ENCODE data around the gene NELFE.

NELFE gene

DNA sequence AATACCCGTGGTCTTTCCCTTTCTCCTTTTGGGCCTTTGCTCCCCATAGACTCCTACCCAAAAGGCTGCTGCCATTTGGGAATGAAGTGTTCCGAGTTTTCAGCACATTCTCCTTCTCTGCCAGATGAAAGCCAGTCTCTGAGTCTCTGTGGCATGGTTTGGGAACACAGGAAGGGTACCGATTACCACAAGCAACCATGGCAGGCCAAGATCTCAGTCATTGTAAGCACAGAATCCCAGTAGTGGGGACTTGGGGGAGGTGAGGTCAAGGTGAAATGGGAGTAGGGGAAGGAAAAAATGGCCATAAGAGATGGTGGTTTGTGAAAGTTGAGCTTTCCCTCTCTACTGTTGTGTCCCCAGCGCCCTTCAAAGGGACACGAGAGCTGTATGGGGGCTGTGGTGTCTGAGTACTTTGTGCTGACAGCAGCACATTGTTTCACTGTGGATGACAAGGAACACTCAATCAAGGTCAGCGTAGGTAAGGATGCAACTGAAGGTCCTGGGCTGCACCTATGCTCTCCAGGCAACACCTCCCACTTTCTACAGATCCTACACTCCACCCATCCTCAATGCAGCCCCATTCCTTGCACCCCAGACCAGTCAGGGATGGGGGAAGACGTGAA lies 8.7 kb downstream of the NELFE start:
- H3K36me3 ChIP-seq (ENCODE audit: control insufficient read depth, insufficient read depth, low read length) = peaks cover 26% of the 10 kb centered on the region
- no peaks in the 10 kb centered on the region for H3K4me1 ChIP-seq (ENCODE audit: control insufficient read depth, insufficient read depth, low read length)
- no peak overlapping the region for H3K27ac ChIP-seq (ENCODE audit: low read length)
- H3K4me3 ChIP-seq (ENCODE audit: low read length) = no peak overlapping the region
- no peaks in the 10 kb centered on the region for H3K9me3 ChIP-seq (ENCODE audit: control insufficient read depth, insufficient read depth, low read length)
- DNase-seq (ENCODE audit: low read depth, low spot score) = no peak
- H3K27me3 ChIP-seq (ENCODE audit: control insufficient read depth, insufficient read depth, low read length) = no peaks in the 10 kb centered on the region
- WGBS (ENCODE audit: insufficient coverage, insufficient read length) = no CpG with 5 or more reads among the region's 7 CpGs

DNA sequence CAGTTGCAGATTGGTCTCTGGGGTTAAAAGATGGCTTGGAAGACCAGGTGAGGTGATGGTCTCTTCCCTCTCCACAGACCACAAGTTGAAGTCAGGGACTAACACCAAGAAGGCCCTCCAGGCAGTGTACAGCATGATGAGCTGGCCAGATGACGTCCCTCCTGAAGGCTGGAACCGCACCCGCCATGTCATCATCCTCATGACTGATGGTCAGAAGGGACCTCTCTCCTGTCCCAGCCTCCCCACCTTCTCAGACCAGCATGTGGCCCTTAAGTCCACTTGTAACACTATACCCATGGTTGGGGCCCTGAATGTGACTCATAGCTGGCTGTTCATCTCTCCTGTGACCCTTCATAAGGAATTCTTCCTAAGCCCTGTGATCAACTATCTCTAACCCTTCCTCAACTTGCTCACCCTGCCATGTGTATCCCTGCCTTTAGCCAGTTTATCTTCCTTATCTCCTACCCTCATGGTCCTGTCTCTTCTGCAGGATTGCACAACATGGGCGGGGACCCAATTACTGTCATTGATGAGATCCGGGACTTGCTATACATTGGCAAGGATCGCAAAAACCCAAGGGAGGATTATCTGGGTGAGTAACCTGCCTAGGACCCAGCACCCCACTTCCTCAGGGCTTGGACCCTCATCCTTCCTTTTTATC lies 9.9 kb downstream of the NELFE start:
- WGBS (ENCODE audit: insufficient coverage, insufficient read length) = no CpG with 5 or more reads among the region's 6 CpGs
- Histone ChIP-seq H3K4me1 (ENCODE audit: control insufficient read depth, insufficient read depth, low read length) (no peaks in the 10 kb centered on the region), H3K4me3 (ENCODE audit: low read length) (no peak overlapping the region), H3K9me3 (ENCODE audit: control insufficient read depth, insufficient read depth, low read length) (no peaks in the 10 kb centered on the region), H3K36me3 (ENCODE audit: control insufficient read depth, insufficient read depth, low read length) (peaks cover 18% of the 10 kb centered on the region), H3K27ac (ENCODE audit: low read length) (no peak overlapping the region), H3K27me3 (ENCODE audit: control insufficient read depth, insufficient read depth, low read length) (no peaks in the 10 kb centered on the region)
- DNase-seq (ENCODE audit: low read depth, low spot score) = no peak

DNA sequence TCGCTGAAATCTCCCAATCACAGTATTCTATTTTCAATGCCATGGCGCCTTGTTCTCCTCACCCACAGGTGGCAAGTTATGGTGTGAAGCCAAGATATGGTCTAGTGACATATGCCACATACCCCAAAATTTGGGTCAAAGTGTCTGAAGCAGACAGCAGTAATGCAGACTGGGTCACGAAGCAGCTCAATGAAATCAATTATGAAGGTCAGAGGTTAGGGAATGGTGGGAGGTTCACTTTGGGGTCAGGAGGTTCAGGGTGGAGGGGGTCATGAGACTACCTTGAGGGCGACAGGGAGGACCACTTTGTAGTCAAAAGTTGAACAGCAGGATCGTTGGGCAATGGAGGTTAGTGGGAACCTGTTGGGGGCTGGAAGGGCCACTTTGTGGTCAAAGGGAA lies 10.5 kb downstream of the NELFE start:
- Histone ChIP-seq H3K4me1 (ENCODE audit: control insufficient read depth, insufficient read depth, low read length) (no peaks in the 10 kb centered on the region), H3K4me3 (ENCODE audit: low read length) (no peak overlapping the region), H3K27me3 (ENCODE audit: control insufficient read depth, insufficient read depth, low read length) (no peaks in the 10 kb centered on the region), H3K9me3 (ENCODE audit: control insufficient read depth, insufficient read depth, low read length) (no peaks in the 10 kb centered on the region), H3K27ac (ENCODE audit: low read length) (no peak overlapping the region), H3K36me3 (ENCODE audit: control insufficient read depth, insufficient read depth, low read length) (peaks cover 14% of the 10 kb centered on the region)
- DNase-seq (ENCODE audit: low read depth, low spot score) = no peak
- no CpG with 5 or more reads among the region's 5 CpGs for WGBS (ENCODE audit: insufficient coverage, insufficient read length)

DNA sequence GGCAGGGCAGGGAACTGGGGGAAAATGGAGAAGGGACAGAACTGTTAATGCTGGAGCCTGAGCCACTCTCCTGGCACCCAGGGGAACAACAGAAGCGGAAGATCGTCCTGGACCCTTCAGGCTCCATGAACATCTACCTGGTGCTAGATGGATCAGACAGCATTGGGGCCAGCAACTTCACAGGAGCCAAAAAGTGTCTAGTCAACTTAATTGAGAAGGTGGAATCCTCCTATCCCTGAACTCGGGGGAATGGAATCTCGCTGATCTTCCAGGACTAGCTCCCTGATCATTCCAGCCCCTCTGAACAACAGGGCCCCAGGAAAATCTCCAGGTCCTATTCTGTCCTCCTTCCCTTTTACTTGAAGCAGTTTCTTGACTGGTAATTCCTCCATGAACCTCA lies 10.9 kb downstream of the NELFE start:
- Histone ChIP-seq H3K4me3 (ENCODE audit: low read length) (no peak overlapping the region), H3K9me3 (ENCODE audit: control insufficient read depth, insufficient read depth, low read length) (no peaks in the 10 kb centered on the region), H3K27me3 (ENCODE audit: control insufficient read depth, insufficient read depth, low read length) (no peaks in the 10 kb centered on the region), H3K4me1 (ENCODE audit: control insufficient read depth, insufficient read depth, low read length) (no peaks in the 10 kb centered on the region), H3K27ac (ENCODE audit: low read length) (no peak overlapping the region), H3K36me3 (ENCODE audit: control insufficient read depth, insufficient read depth, low read length) (peaks cover 11% of the 10 kb centered on the region)
- no peak for DNase-seq (ENCODE audit: low read depth, low spot score)
- WGBS (ENCODE audit: insufficient coverage, insufficient read length) = no CpG with 5 or more reads among the region's 4 CpGs

DNA sequence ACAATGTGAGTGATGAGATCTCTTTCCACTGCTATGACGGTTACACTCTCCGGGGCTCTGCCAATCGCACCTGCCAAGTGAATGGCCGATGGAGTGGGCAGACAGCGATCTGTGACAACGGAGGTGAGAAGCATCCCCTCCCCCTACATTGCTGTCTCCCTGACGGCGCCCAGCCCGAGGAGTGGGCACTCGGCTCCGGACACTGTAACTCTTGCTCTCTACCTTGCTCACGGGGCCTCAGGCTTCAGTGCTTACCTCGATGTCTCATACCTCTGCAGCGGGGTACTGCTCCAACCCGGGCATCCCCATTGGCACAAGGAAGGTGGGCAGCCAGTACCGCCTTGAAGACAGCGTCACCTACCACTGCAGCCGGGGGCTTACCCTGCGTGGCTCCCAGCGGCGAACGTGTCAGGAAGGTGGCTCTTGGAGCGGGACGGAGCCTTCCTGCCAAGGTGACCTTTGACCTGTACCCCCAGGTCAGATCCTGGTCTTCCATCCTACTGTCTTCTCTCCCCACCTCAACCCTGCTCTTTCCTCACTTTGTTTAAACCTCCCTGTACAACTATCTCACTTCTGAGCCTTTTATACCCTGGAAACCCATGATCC lies 11.6 kb downstream of the NELFE start:
- Histone ChIP-seq H3K4me1 (ENCODE audit: control insufficient read depth, insufficient read depth, low read length) (no peaks in the 10 kb centered on the region), H3K36me3 (ENCODE audit: control insufficient read depth, insufficient read depth, low read length) (peaks cover 9% of the 10 kb centered on the region; the same call in 1 of the 2 replicates), H3K4me3 (ENCODE audit: low read length) (no peak overlapping the region), H3K9me3 (ENCODE audit: control insufficient read depth, insufficient read depth, low read length) (no peaks in the 10 kb centered on the region), H3K27ac (ENCODE audit: low read length) (no peak overlapping the region), H3K27me3 (ENCODE audit: control insufficient read depth, insufficient read depth, low read length) (no peaks in the 10 kb centered on the region)
- WGBS (ENCODE audit: insufficient coverage, insufficient read length) = no CpG with 5 or more reads among the region's 24 CpGs
- no peak for DNase-seq (ENCODE audit: low read depth, low spot score)

DNA sequence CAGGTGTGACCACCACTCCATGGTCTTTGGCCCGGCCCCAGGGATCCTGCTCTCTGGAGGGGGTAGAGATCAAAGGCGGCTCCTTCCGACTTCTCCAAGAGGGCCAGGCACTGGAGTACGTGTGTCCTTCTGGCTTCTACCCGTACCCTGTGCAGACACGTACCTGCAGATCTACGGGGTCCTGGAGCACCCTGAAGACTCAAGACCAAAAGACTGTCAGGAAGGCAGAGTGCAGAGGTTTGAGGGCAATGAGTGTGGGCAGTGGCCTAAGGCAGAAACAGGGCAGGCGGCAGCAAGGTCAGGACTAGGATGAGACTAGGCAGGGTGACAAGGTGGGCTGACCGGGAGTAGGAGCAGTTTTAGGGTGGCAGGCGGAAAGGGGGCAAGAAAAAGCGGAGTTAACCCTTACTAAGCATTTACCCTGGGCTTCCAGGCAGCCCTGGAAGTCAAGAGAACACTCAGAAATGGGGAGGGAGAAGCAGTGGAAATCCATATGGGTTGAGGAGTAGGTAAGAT lies 12.3 kb downstream of the NELFE start:
- WGBS (ENCODE audit: insufficient coverage, insufficient read length) = no CpG with 5 or more reads among the region's 11 CpGs
- peaks cover 3% of the 10 kb centered on the region; the same call in 1 of the 2 replicates for H3K36me3 ChIP-seq (ENCODE audit: control insufficient read depth, insufficient read depth, low read length)
- H3K4me3 ChIP-seq (ENCODE audit: low read length) = no peak overlapping the region
- DNase-seq (ENCODE audit: low read depth, low spot score) = no peak
- no peaks in the 10 kb centered on the region for H3K27me3 ChIP-seq (ENCODE audit: control insufficient read depth, insufficient read depth, low read length)
- no peaks in the 10 kb centered on the region for H3K4me1 ChIP-seq (ENCODE audit: control insufficient read depth, insufficient read depth, low read length)
- H3K27ac ChIP-seq (ENCODE audit: low read length) = no peak overlapping the region
- H3K9me3 ChIP-seq (ENCODE audit: control insufficient read depth, insufficient read depth, low read length) = no peaks in the 10 kb centered on the region

DNA sequence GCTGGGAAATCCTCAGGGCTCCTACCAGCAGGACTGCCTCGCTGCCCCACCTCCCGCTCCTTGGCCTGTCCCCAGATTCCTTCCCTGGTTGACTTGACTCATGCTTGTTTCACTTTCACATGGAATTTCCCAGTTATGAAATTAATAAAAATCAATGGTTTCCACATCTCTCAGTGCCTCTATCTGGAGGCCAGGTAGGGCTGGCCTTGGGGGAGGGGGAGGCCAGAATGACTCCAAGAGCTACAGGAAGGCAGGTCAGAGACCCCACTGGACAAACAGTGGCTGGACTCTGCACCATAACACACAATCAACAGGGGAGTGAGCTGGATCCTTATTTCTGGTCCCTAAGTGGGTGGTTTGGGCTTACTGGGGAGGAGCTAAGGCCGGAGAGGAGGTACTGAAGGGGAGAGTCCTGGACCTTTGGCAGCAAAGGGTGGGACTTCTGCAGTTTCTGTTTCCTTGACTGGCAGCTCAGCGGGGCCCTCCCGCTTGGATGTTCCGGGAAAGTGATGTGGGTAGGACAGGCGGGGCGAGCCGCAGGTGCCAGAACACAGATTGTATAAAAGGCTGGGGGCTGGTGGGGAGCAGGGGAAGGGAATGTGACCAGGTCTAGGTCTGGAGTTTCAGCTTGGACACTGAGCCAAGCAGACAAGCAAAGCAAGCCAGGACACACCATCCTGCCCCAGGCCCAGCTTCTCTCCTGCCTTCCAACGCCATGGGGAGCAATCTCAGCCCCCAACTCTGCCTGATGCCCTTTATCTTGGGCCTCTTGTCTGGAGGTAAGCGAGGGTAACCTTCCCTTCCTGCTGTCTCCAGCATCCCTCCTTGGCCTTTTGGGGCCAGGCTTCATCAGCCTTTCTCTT lies 13.0 kb downstream of the NELFE start, which contains the start of gene CFB:
Gene CFB, plus strand, starts transcription at position 589 of the 863 bp plus-strand sequence. Its CDS starts 127 bp downstream, at position 716.
- Histone ChIP-seq H3K27me3 (ENCODE audit: control insufficient read depth, insufficient read depth, low read length) (no peaks in the 10 kb centered on the region), H3K36me3 (ENCODE audit: control insufficient read depth, insufficient read depth, low read length) (peaks cover 2% of the 10 kb centered on the region; the same call in 1 of the 2 replicates), H3K27ac (ENCODE audit: low read length) (no peak within 1 kb of the TSS), H3K4me3 (ENCODE audit: low read length) (no peak within 1 kb of the TSS), H3K9me3 (ENCODE audit: control insufficient read depth, insufficient read depth, low read length) (no peaks in the 10 kb centered on the region), H3K4me1 (ENCODE audit: control insufficient read depth, insufficient read depth, low read length) (no peaks in the 10 kb centered on the region)
- WGBS (ENCODE audit: insufficient coverage, insufficient read length) = no CpG with 5 or more reads among the region's 11 CpGs
- DNase-seq (ENCODE audit: low read depth, low spot score) = no peak

DNA sequence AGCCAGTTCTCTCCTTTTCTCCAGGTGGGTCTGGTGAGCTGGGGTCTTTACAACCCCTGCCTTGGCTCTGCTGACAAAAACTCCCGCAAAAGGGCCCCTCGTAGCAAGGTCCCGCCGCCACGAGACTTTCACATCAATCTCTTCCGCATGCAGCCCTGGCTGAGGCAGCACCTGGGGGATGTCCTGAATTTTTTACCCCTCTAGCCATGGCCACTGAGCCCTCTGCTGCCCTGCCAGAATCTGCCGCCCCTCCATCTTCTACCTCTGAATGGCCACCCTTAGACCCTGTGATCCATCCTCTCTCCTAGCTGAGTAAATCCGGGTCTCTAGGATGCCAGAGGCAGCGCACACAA lies 13.6 kb downstream of the NELFE start:
- Histone ChIP-seq H3K36me3 (ENCODE audit: control insufficient read depth, insufficient read depth, low read length) (no peaks in the 10 kb centered on the region), H3K27me3 (ENCODE audit: control insufficient read depth, insufficient read depth, low read length) (no peaks in the 10 kb centered on the region), H3K4me1 (ENCODE audit: control insufficient read depth, insufficient read depth, low read length) (peaks cover 2% of the 10 kb centered on the region; the same call in 1 of the 2 replicates), H3K4me3 (ENCODE audit: low read length) (no peak overlapping the region), H3K9me3 (ENCODE audit: control insufficient read depth, insufficient read depth, low read length) (no peaks in the 10 kb centered on the region), H3K27ac (ENCODE audit: low read length) (no peak overlapping the region)
- no CpG with 5 or more reads among the region's 9 CpGs for WGBS (ENCODE audit: insufficient coverage, insufficient read length)
- no peak for DNase-seq (ENCODE audit: low read depth, low spot score)

DNA sequence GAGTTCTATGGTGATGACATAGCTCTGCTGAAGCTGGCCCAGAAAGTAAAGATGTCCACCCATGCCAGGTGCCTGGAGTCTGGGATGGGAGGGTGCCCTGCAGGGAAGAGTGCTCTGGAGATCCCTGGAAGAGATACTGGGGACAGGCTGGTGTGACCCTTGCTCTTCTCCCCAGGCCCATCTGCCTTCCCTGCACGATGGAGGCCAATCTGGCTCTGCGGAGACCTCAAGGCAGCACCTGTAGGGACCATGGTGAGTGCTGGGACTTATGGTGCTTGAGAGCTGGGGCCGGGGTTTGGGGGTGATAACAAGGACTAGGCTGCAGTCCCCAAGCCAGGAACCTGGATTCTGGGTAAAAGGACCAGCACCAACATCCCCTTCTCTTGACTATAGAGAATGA lies 15.0 kb downstream of the NELFE start:
- no CpG with 5 or more reads among the region's 3 CpGs for WGBS (ENCODE audit: insufficient coverage, insufficient read length)
- no peaks in the 10 kb centered on the region for H3K27me3 ChIP-seq (ENCODE audit: control insufficient read depth, insufficient read depth, low read length)
- no peaks in the 10 kb centered on the region for H3K9me3 ChIP-seq (ENCODE audit: control insufficient read depth, insufficient read depth, low read length)
- H3K4me3 ChIP-seq (ENCODE audit: low read length) = no peak overlapping the region
- H3K27ac ChIP-seq (ENCODE audit: low read length) = no peak overlapping the region
- no peak for DNase-seq (ENCODE audit: low read depth, low spot score)
- H3K36me3 ChIP-seq (ENCODE audit: control insufficient read depth, insufficient read depth, low read length) = no peaks in the 10 kb centered on the region
- H3K4me1 ChIP-seq (ENCODE audit: control insufficient read depth, insufficient read depth, low read length) = peaks cover 2% of the 10 kb centered on the region; the same call in 1 of the 2 replicates

DNA sequence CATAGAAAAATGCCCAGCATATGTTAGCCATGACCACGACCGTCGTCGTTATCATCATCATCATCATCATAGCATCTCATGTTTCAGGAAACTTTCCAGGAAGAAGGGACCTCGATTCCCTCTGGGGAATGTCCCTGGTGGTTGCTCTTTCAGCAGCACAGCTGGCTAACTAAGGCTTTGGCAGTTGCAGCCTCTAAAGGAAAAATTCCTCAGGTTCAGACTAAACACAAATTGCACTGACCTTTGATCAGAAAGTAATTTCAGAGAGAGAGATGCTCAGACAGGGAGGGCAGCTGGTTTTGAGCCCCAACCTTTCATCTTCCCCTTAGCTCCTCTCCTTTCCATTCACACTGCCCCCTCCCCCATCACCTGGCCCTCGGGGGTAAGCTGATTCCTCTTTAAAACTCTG lies 18.5 kb downstream of the NELFE start:
- Histone ChIP-seq H3K36me3 (ENCODE audit: control insufficient read depth, insufficient read depth, low read length) (no peaks in the 10 kb centered on the region), H3K4me1 (ENCODE audit: control insufficient read depth, insufficient read depth, low read length) (peaks cover 2% of the 10 kb centered on the region; the same call in 1 of the 2 replicates), H3K9me3 (ENCODE audit: control insufficient read depth, insufficient read depth, low read length) (no peaks in the 10 kb centered on the region), H3K27ac (ENCODE audit: low read length) (no peak overlapping the region), H3K27me3 (ENCODE audit: control insufficient read depth, insufficient read depth, low read length) (no peaks in the 10 kb centered on the region), H3K4me3 (ENCODE audit: low read length) (no peak overlapping the region)
- DNase-seq (ENCODE audit: low read depth, low spot score) = no peak
- no CpG with 5 or more reads among the region's 6 CpGs for WGBS (ENCODE audit: insufficient coverage, insufficient read length)
